H1 (cell line): ENCODE results near the gene CACNB2.

Experiments used
- ATF2 ChIP-seq: IDR thresholded peaks from 2 replicates; pipeline ENCODE4 v1.6.1; 2012; ENCODE audit warnings: low read length, inconsistent platforms
- BRCA1 ChIP-seq: IDR thresholded peaks from 2 replicates; pipeline ENCODE4 v1.6.1; 2012; ENCODE audit warnings: low read depth, low read length, improper control_type of control experiment
- CREB1 ChIP-seq: IDR thresholded peaks from 2 replicates; pipeline ENCODE4 v1.6.1; 2012; ENCODE audit warnings: inconsistent platforms
- CTCF ChIP-seq, 3 experiments: IDR thresholded peaks; 1 replicate in 2 of 3; 2 replicates in 1 of 3; pipeline versions ENCODE4 v1.5.1 to v1.6.1; 2011; ENCODE audit warnings: low read length in 3 of 3, mild to moderate bottlenecking in 3 of 3, inconsistent platforms in 2 of 3, low read depth in 1 of 3, moderate library complexity in 1 of 3; ENCODE audit not compliant: insufficient read depth in 1 of 3; ENCODE audit errors: control extremely low read depth in 1 of 3
- GTF2F1 ChIP-seq: IDR thresholded peaks from 2 replicates; pipeline ENCODE4 v1.6.1; 2012; ENCODE audit warnings: low read depth, low read length, improper control_type of control experiment, borderline replicate concordance
- KDM4A ChIP-seq: IDR thresholded peaks from one replicate; pipeline ENCODE4 v1.7.1; 2012; ENCODE audit warnings: low read depth, mild to moderate bottlenecking, moderate library complexity, low read length, inconsistent platforms; ENCODE audit not compliant: severe bottlenecking
- KDM5A ChIP-seq: fragments of 200-600 bp; IDR thresholded peaks from 2 replicates; pipeline ENCODE4 v1.7.1; 2012; ENCODE audit warnings: mild to moderate bottlenecking, low read length, inconsistent platforms, mixed read lengths
- POLR2AphosphoS5 ChIP-seq: IDR thresholded peaks from 2 replicates; pipeline ENCODE4 v1.6.1; 2011; ENCODE audit warnings: low read depth, low read length
- RAD21 ChIP-seq, 2 experiments: IDR thresholded peaks in 1 of 2; conservative IDR thresholded peaks in 1 of 2; 2 replicates each; pipeline ENCODE4 v1.6.1; 2011; ENCODE audit warnings: low read depth in 2 of 2, low read length in 2 of 2, improper control_type of control experiment in 1 of 2, inconsistent platforms in 1 of 2, mild to moderate bottlenecking in 1 of 2, moderate library complexity in 1 of 2
- RFX5 ChIP-seq: IDR thresholded peaks from 2 replicates; pipeline ENCODE4 v1.6.1; 2011; ENCODE audit warnings: low read depth, low read length, improper control_type of control experiment, borderline replicate concordance
- SAP30 ChIP-seq: fragments of 300-600 bp; sonication (generic); IDR thresholded peaks from 2 replicates; pipeline ENCODE4 v1.7.1; 2012; ENCODE audit warnings: low read length, moderate library complexity, mild to moderate bottlenecking, inconsistent platforms; ENCODE audit not compliant: insufficient read depth, insufficient replicate concordance
- SIN3A ChIP-seq, 2 experiments: IDR thresholded peaks in 1 of 2; conservative IDR thresholded peaks in 1 of 2; 2 replicates each; pipeline ENCODE4 v1.6.1; 2011 to 2012; ENCODE audit warnings: low read length in 2 of 2, improper control_type of control experiment in 1 of 2, low read depth in 1 of 2, mild to moderate bottlenecking in 1 of 2

- TF ChIP-seq KDM5A (no peak), POLR2AphosphoS5 (no peak), RAD21 (IDR thresholded peaks at IDR 0.05 in 1 of 2, conservative IDR thresholded peaks at IDR 0.05 in 1 of 2; ENCODE audit: low read depth in 2 of 2, low read length in 2 of 2) (no peak), CTCF (IDR thresholded peaks at IDR 0.05; ENCODE audit: control extremely low read depth in 1 of 3, insufficient read depth in 1 of 3, low read depth in 1 of 3, low read length in 3 of 3) (no peak), ATF2 (no peak), CREB1 (no peak), RFX5 (no peak), SAP30 (no peak), SIN3A (conservative IDR thresholded peaks at IDR 0.05 in 1 of 2, IDR thresholded peaks at IDR 0.05 in 1 of 2; ENCODE audit: low read depth in 1 of 2, low read length in 2 of 2) (no peak), KDM4A (no peak), GTF2F1 (no peak), BRCA1 (no peak)
Observed at GRCh38 chr10:18313626-18314025, 173.4 kb downstream of the CACNB2 start.
